HepG2 (cell line): ENCODE results near the gene CD72. TPM values are rescaled to one million over a fixed set of nuclear protein-coding genes. Genes with fewer than 3 reads are reported as not detected.

ENCODE experiments used
- FOXP1 ChIP-seq, 2 experiments: fragments of 450-650 bp in 1 of 2; IDR thresholded peaks; 2 replicates each; pipeline ENCODE4 v1.6.1; 2017 to 2018; ENCODE audit warnings: antibody characterized with exemption in 1 of 2
- KDM2A ChIP-seq: sonication (generic); formaldehyde crosslinking; IDR thresholded peaks from 2 replicates; pipeline ENCODE4 v1.4.0; 2020; ENCODE audit warnings: low read depth, missing genetic modification reagents, borderline replicate concordance
- KLF12 ChIP-seq: sonication (generic); formaldehyde crosslinking; IDR thresholded peaks from 2 replicates; pipeline ENCODE4 v1.4.0; 2020; ENCODE audit warnings: missing genetic modification reagents, borderline replicate concordance
- MED8 ChIP-seq: sonication (generic); formaldehyde crosslinking; IDR thresholded peaks from 2 replicates; pipeline ENCODE4 v1.8.1; 2023; ENCODE audit warnings: mild to moderate bottlenecking, missing genetic modification reagents; ENCODE audit not compliant: insufficient replicate concordance
- MEIS2 ChIP-seq: sonication (generic); formaldehyde crosslinking; IDR thresholded peaks from 2 replicates; pipeline ENCODE4 v1.9.0; 2021; ENCODE audit warnings: mild to moderate bottlenecking, missing genetic modification reagents
- MTF2 ChIP-seq: sonication (generic); formaldehyde crosslinking; IDR thresholded peaks from 2 replicates; pipeline ENCODE4 v1.5.0; 2020; ENCODE audit warnings: missing genetic modification reagents, borderline replicate concordance
- PRPF4 ChIP-seq: fragments of 200-400 bp; formaldehyde crosslinking; IDR thresholded peaks from 2 replicates; pipeline ENCODE4 v1.6.1; 2016; ENCODE audit warnings: low read length, low read depth; ENCODE audit not compliant: poor library complexity, severe bottlenecking
- RARG ChIP-seq: sonication (generic); formaldehyde crosslinking; IDR thresholded peaks from 2 replicates; pipeline ENCODE4 v1.4.0; 2020; ENCODE audit warnings: low read depth, mild to moderate bottlenecking, missing genetic modification reagents
- SMAD3 ChIP-seq: sonication (generic); formaldehyde crosslinking; IDR thresholded peaks from 2 replicates; pipeline ENCODE4 v1.4.0; 2020; ENCODE audit warnings: missing genetic modification reagents
- SMARCC2 ChIP-seq: fragments of 450-650 bp; IDR thresholded peaks from 2 replicates; pipeline ENCODE4 v1.6.1; 2017; ENCODE audit warnings: antibody characterized with exemption, mild to moderate bottlenecking
- TCF12 ChIP-seq, 2 experiments: fragments of 450-650 bp in 1 of 2; sonication (generic) in 1 of 2; formaldehyde crosslinking in 1 of 2; IDR thresholded peaks; 2 replicates each; pipeline versions ENCODE4 v1.6.1 to v1.8.0; 2017 to 2022; ENCODE audit warnings: antibody characterized with exemption in 1 of 2, mild to moderate bottlenecking in 1 of 2, missing genetic modification reagents in 1 of 2, moderate library complexity in 1 of 2
- ZMYM3 ChIP-seq: sonication (generic); formaldehyde crosslinking; IDR thresholded peaks from 2 replicates; pipeline ENCODE4 v1.5.1; 2020; ENCODE audit warnings: mild to moderate bottlenecking, missing genetic modification reagents
- ZNF335 ChIP-seq: sonication (generic); formaldehyde crosslinking; IDR thresholded peaks from 2 replicates; pipeline ENCODE4 v1.4.0; 2020; ENCODE audit warnings: missing genetic modification reagents
- ZNF460 ChIP-seq: sonication (generic); formaldehyde crosslinking; IDR thresholded peaks from 2 replicates; pipeline ENCODE4 v1.5.1; 2020; ENCODE audit warnings: missing genetic modification reagents, mild to moderate bottlenecking, borderline replicate concordance
- ZNF598 ChIP-seq: sonication (generic); formaldehyde crosslinking; IDR thresholded peaks from 2 replicates; pipeline ENCODE4 v1.5.1; 2020; ENCODE audit warnings: mild to moderate bottlenecking, missing genetic modification reagents, borderline replicate concordance
- ZNF644 ChIP-seq: IDR thresholded peaks from 2 replicates; pipeline ENCODE4 v1.6.1; 2016; ENCODE audit warnings: low read depth
- ZNF720 ChIP-seq: sonication (generic); formaldehyde crosslinking; IDR thresholded peaks from 2 replicates; pipeline ENCODE4 v1.4.0; 2020; ENCODE audit warnings: missing genetic modification reagents
- ZNF83 ChIP-seq: sonication (generic); formaldehyde crosslinking; IDR thresholded peaks from 2 replicates; pipeline ENCODE4 v1.4.0; 2020; ENCODE audit warnings: missing genetic modification reagents, mild to moderate bottlenecking, borderline replicate concordance
- ZSCAN20 ChIP-seq: sonication (generic); formaldehyde crosslinking; IDR thresholded peaks from 2 replicates; pipeline ENCODE4 v1.4.0; 2020; ENCODE audit warnings: missing genetic modification reagents, mild to moderate bottlenecking, borderline replicate concordance
- ZSCAN29 ChIP-seq: sonication (generic); formaldehyde crosslinking; conservative IDR thresholded peaks from 2 replicates; pipeline ENCODE4 v1.4.0; 2020; ENCODE audit warnings: mild to moderate bottlenecking, missing genetic modification reagents
- polyA plus RNA-seq, 8 experiments: library from polyadenylated mRNA; depleted of rRNA in 3 of 8; stranded (reverse) in 7 of 8; unstranded in 1 of 8; fragments of >200 nt; fragmentation: Illumina TruSeq in 4 of 8; extraction: Trizol in 4 of 8; gene quantifications; 2 replicates each; pipeline versions ENCODE4 v1.2.1 to v1.2.3, GENCODE V29; 2011 to 2016; ENCODE audit warnings: low read depth in 4 of 8, missing spikeins in 1 of 8, mixed read lengths in 1 of 8; ENCODE audit not compliant: insufficient read depth in 1 of 8
- total RNA-seq, 5 experiments: library from RNA; depleted of rRNA; stranded (reverse); fragments of >200 nt; fragmentation: Illumina TruSeq; extraction: Trizol; gene quantifications; 2 replicates each; pipeline ENCODE4 v1.2.3, GENCODE V29; 2016; ENCODE audit warnings: low read depth in 1 of 5
- TF ChIP-seq, protein P1 (sequence below): sonication (generic); formaldehyde crosslinking; IDR thresholded peaks from 2 replicates; pipeline ENCODE4 v1.8.0; 2022; ENCODE audit warnings: mild to moderate bottlenecking, missing genetic modification reagents, moderate library complexity
- TF ChIP-seq, protein P2 (sequence below): sonication (generic); formaldehyde crosslinking; IDR thresholded peaks from 2 replicates; pipeline ENCODE4 v1.9.0; 2021; ENCODE audit warnings: missing genetic modification reagents, mild to moderate bottlenecking, borderline replicate concordance
- TF ChIP-seq, protein P3 (sequence below): sonication (generic); formaldehyde crosslinking; IDR thresholded peaks from 2 replicates; pipeline ENCODE4 v1.4.0; 2020; ENCODE audit warnings: missing genetic modification reagents
- TF ChIP-seq, protein P4 (sequence below): IDR thresholded peaks from 2 replicates; pipeline ENCODE4 v1.6.1; 2018; ENCODE audit warnings: missing genetic modification reagents, mild to moderate bottlenecking, missing compliant biosample characterization
- TF ChIP-seq, protein P5 (sequence below): sonication (generic); formaldehyde crosslinking; IDR thresholded peaks from 2 replicates; pipeline ENCODE4 v1.4.0; 2020; ENCODE audit warnings: missing genetic modification reagents

CD72 gene
- total and polyA plus RNA-seq, 2 of the 13 experiments (the other 11 are each of a cell fraction or from before 2014, with no cell fraction given) = 0.18 to 1.1 TPM

DNA sequence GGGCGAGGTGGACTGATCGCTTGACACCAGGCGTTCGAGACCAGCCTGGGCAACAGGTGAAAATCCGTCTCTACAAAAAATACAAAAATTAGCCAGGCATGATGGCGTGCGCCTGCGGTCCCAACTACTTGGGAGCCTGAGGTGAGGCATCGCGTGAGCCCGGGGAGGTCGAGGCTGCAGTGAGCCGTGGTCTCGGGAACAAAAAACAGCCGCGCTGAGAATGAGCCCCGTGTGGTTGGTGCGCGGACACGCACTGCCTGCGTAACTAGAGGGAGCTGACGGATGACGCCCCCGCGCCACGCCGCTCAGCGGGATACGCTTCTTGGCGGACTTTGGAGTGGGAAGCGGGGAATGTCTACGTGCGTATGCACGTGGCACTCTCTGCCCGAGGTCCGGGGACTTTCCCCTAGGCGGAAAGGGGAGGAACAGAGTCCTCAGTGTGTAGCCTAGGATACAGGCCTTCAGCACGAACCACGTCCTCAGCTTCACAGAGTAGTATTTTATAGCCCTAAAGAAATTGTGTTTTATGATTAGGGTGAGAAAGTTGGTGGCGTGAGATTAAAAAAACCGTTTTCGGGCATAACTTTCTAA lies 39.4 kb upstream of the CD72 start, which contains the start of gene RMRP (continued):
- TF ChIP-seq, protein P1, sequence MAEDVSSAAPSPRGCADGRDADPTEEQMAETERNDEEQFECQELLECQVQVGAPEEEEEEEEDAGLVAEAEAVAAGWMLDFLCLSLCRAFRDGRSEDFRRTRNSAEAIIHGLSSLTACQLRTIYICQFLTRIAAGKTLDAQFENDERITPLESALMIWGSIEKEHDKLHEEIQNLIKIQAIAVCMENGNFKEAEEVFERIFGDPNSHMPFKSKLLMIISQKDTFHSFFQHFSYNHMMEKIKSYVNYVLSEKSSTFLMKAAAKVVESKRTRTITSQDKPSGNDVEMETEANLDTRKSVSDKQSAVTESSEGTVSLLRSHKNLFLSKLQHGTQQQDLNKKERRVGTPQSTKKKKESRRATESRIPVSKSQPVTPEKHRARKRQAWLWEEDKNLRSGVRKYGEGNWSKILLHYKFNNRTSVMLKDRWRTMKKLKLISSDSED (CRISPR knock-in tag) = no peak
- TF ChIP-seq, protein P2, sequence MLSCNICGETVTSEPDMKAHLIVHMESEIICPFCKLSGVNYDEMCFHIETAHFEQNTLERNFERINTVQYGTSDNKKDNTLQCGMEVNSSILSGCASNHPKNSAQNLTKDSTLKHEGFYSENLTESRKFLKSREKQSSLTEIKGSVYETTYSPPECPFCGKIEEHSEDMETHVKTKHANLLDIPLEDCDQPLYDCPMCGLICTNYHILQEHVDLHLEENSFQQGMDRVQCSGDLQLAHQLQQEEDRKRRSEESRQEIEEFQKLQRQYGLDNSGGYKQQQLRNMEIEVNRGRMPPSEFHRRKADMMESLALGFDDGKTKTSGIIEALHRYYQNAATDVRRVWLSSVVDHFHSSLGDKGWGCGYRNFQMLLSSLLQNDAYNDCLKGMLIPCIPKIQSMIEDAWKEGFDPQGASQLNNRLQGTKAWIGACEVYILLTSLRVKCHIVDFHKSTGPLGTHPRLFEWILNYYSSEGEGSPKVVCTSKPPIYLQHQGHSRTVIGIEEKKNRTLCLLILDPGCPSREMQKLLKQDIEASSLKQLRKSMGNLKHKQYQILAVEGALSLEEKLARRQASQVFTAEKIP (CRISPR knock-in tag) = no peak
- TF ChIP-seq FOXP1 (IDR thresholded peaks at IDR 0.05) (no peak), FOXP1 (CRISPR knock-in tag; IDR thresholded peaks at IDR 0.05) (no peak), ZNF720 (CRISPR knock-in tag) (no peak), TCF12 (IDR thresholded peaks at IDR 0.05) (no peak), TCF12 (CRISPR knock-in tag; IDR thresholded peaks at IDR 0.05) (0 out of 2 replicates have a peak, but pooled peaks have one; percentile 45), ZNF83 (CRISPR knock-in tag) (peak; percentile 41; the same call in 1 of the 2 replicates), SMAD3 (CRISPR knock-in tag) (peak; percentile 99), ZNF460 (no peak; the same call in 1 of the 2 replicates), ZSCAN20 (CRISPR knock-in tag) (peak; percentile 93), MEIS2 (CRISPR knock-in tag) (peak; percentile 98), SMARCC2 (no peak), MED8 (no peak), PRPF4 (no peak), RARG (CRISPR knock-in tag) (no peak; the same call in 1 of the 2 replicates), KDM2A (CRISPR knock-in tag) (peak; percentile 87), ZMYM3 (CRISPR knock-in tag) (peak; percentile 72), ZNF598 (CRISPR knock-in tag) (peak; percentile 35; the same call in 1 of the 2 replicates), ZSCAN29 (CRISPR knock-in tag) (peak; percentile 85; the same call in 1 of the 2 replicates), ZNF644 (CRISPR knock-in tag) (peak; percentile 13; the same call in 1 of the 2 replicates), ZNF335 (CRISPR knock-in tag) (no peak; the same call in 1 of the 2 replicates), KLF12 (CRISPR knock-in tag) (peak; percentile 92; the same call in 1 of the 2 replicates), MTF2 (CRISPR knock-in tag) (0 out of 2 replicates have a peak, but pooled peaks have one; percentile 37)
- TF ChIP-seq, protein P3, sequence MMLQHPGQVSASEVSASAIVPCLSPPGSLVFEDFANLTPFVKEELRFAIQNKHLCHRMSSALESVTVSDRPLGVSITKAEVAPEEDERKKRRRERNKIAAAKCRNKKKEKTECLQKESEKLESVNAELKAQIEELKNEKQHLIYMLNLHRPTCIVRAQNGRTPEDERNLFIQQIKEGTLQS (CRISPR knock-in tag) = peak; percentile 74; the same call in 1 of the 2 replicates
- TF ChIP-seq, protein P4, sequence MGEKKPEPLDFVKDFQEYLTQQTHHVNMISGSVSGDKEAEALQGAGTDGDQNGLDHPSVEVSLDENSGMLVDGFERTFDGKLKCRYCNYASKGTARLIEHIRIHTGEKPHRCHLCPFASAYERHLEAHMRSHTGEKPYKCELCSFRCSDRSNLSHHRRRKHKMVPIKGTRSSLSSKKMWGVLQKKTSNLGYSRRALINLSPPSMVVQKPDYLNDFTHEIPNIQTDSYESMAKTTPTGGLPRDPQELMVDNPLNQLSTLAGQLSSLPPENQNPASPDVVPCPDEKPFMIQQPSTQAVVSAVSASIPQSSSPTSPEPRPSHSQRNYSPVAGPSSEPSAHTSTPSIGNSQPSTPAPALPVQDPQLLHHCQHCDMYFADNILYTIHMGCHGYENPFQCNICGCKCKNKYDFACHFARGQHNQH = peak; percentile 98
- TF ChIP-seq, protein P5, sequence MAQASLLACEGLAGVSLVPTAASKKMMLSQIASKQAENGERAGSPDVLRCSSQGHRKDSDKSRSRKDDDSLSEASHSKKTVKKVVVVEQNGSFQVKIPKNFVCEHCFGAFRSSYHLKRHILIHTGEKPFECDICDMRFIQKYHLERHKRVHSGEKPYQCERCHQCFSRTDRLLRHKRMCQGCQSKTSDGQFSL = no peak
